SK-N-SH (cell line): ENCODE measurements around the gene ZIC2. TPM values are rescaled to one million over a fixed set of nuclear protein-coding genes. Genes with fewer than 3 reads are reported as not detected.

Experiments
- CTCF ChIA-PET: fragments of 300-600, 350-600 bp; formaldehyde crosslinking; extraction: SDS; loops from one replicate; lab custom pipeline; 2021; lab: Yijun Ruan, JAX
- POLR2A ChIA-PET: fragments of 350-600 bp; sonication (Branson Sonifier 250); formaldehyde crosslinking; extraction: SDS; loops from one replicate; lab custom pipeline; 2020; ENCODE audit warnings: antibody characterized with exemption, inconsistent platforms; lab: Yijun Ruan, JAX
- DNase-seq: peaks from one replicate; pipeline ENCODE4 v3.0.0; 2012
- H2AFZ ChIP-seq: fragments of 200-600 bp; sonication (generic); 2 replicates; pipeline ENCODE4 v1.8.1; 2016; ENCODE audit warnings: antibody characterized with exemption, mild to moderate bottlenecking, low read depth
- H3F3A ChIP-seq: fragments of 200-600 bp; sonication (generic); replicated peaks from 2 replicates; pipeline ENCODE3; 2016; ENCODE audit warnings: antibody characterized with exemption, mild to moderate bottlenecking; ENCODE audit not compliant: insufficient read depth
- H3K27ac ChIP-seq, 2 experiments: fragments of 200-500 bp in 1 of 2; fragments of 200-600 bp in 1 of 2; sonication (Bioruptor generic) in 1 of 2; sonication (generic), shearing (Covaris generic) in 1 of 2; 2 replicates each; pipeline versions ENCODE4 v1.5.1 to v1.6.1; 2014 to 2016; ENCODE audit warnings: low read depth in 2 of 2, inconsistent platforms in 1 of 2, low read length in 1 of 2, mild to moderate bottlenecking in 1 of 2, mixed read lengths in 1 of 2
- H3K27me3 ChIP-seq: fragments of 200-600 bp; sonication (generic), shearing (Covaris generic); 2 replicates; pipeline ENCODE4 v1.6.1; 2016; ENCODE audit warnings: mixed run types; ENCODE audit not compliant: insufficient read depth
- H3K36me3 ChIP-seq, 2 experiments: fragments of 200-500 bp in 1 of 2; fragments of 200-600 bp in 1 of 2; sonication (Bioruptor generic) in 1 of 2; sonication (generic) in 1 of 2; replicated peaks in 1 of 2; 2 replicates each; pipeline versions ENCODE3 to v1.5.1; 2014 to 2016; ENCODE audit warnings: low read length in 1 of 2, mild to moderate bottlenecking in 1 of 2; ENCODE audit not compliant: insufficient read depth in 2 of 2, control insufficient read depth in 1 of 2
- H3K4me1 ChIP-seq, 2 experiments: fragments of 200-500 bp in 1 of 2; fragments of 200-600 bp in 1 of 2; sonication (Bioruptor generic) in 1 of 2; sonication (generic), shearing (Covaris generic) in 1 of 2; 2 replicates each; pipeline versions ENCODE4 v1.5.1 to v1.6.1; 2014 to 2016; ENCODE audit warnings: low read depth in 1 of 2, low read length in 1 of 2, mixed run types in 1 of 2; ENCODE audit not compliant: insufficient read depth in 2 of 2, control insufficient read depth in 1 of 2
- H3K4me2 ChIP-seq: fragments of 200-600 bp; sonication (generic), shearing (Covaris generic); 2 replicates; pipeline ENCODE4 v1.6.1; 2017; ENCODE audit warnings: mixed run types
- H3K4me3 ChIP-seq, 2 experiments: fragments of 200-500 bp in 1 of 2; fragments of 200-600 bp in 1 of 2; sonication (Bioruptor generic) in 1 of 2; sonication (generic), shearing (Covaris generic) in 1 of 2; 2 replicates each; pipeline versions ENCODE4 v1.5.1 to v1.8.1; 2014 to 2016; ENCODE audit warnings: low read depth in 2 of 2, inconsistent platforms in 1 of 2, low read length in 1 of 2, mild to moderate bottlenecking in 1 of 2, mixed read lengths in 1 of 2, moderate library complexity in 1 of 2
- H3K79me2 ChIP-seq: fragments of 200-600 bp; sonication (generic); 2 replicates; pipeline ENCODE4 v1.8.1; 2017; ENCODE audit warnings: mild to moderate bottlenecking; ENCODE audit not compliant: insufficient read depth
- H3K9ac ChIP-seq: fragments of 200-600 bp; sonication (generic); 2 replicates; pipeline ENCODE4 v1.6.1; 2017; ENCODE audit warnings: mixed run types
- H3K9me2 ChIP-seq: fragments of 200-600 bp; sonication (generic); 2 replicates; pipeline ENCODE4 v1.6.1; 2017; ENCODE audit warnings: mixed run types
- H3K9me3 ChIP-seq: fragments of 200-600 bp; sonication (generic); 2 replicates; pipeline ENCODE4 v1.6.1; 2017; ENCODE audit warnings: mixed run types, mild to moderate bottlenecking, moderate library complexity
- H4K20me1 ChIP-seq: fragments of 200-600 bp; sonication (generic); 2 replicates; pipeline ENCODE4 v1.6.1; 2017; ENCODE audit warnings: mild to moderate bottlenecking, mixed run types; ENCODE audit not compliant: insufficient read depth
- EZH2phosphoT487 ChIP-seq: fragments of 200-600 bp; sonication (generic); IDR thresholded peaks from 2 replicates; pipeline ENCODE4 v1.6.1; 2017; ENCODE audit warnings: low read depth, mixed run types, mild to moderate bottlenecking, antibody characterized with exemption, moderate library complexity, borderline replicate concordance
- GABPA ChIP-seq: IDR thresholded peaks from 2 replicates; pipeline ENCODE4 v1.4.0; 2012; ENCODE audit warnings: low read depth, mild to moderate bottlenecking
- GATA2 ChIP-seq: sonication (generic); formaldehyde crosslinking; IDR thresholded peaks from 2 replicates; pipeline ENCODE4 v1.5.0; 2020; ENCODE audit warnings: mild to moderate bottlenecking, missing genetic modification reagents
- JUND ChIP-seq: IDR thresholded peaks from 2 replicates; pipeline ENCODE4 v1.4.0; 2012
- MEF2A ChIP-seq: IDR thresholded peaks from 2 replicates; pipeline ENCODE4 v1.4.0; 2012; ENCODE audit warnings: low read depth, borderline replicate concordance
- SMC3 ChIP-seq: IDR thresholded peaks from 2 replicates; pipeline ENCODE4 v1.6.1; 2012; ENCODE audit warnings: low read depth, low read length, improper control_type of control experiment
- TCF12 ChIP-seq: IDR thresholded peaks from 2 replicates; pipeline ENCODE4 v1.4.0; 2012
- WGBS: methylation state at CpG from one replicate; pipeline ENCODE4 v1.1.6; 2017; ENCODE audit warnings: low lambda C conversion rate; 5-methylcytosine and 5-hydroxymethylcytosine counted together
- polyA plus RNA-seq, 3 experiments: library from polyadenylated mRNA; depleted of rRNA; stranded (reverse); fragments of >200 nt; gene quantifications; 2 replicates each; pipeline ENCODE4 v1.2.3, GENCODE V29; 2012
- TF ChIP-seq, protein P1 (sequence below): IDR thresholded peaks from 2 replicates; pipeline ENCODE4 v1.4.0; 2012; ENCODE audit warnings: low read depth, borderline replicate concordance
- TF ChIP-seq, protein P2 (sequence below): IDR thresholded peaks from 2 replicates; pipeline ENCODE4 v1.6.1; 2012; ENCODE audit warnings: mild to moderate bottlenecking, low read depth, low read length, moderate library complexity
- TF ChIP-seq, protein P3 (sequence below): IDR thresholded peaks from 2 replicates; pipeline ENCODE4 v1.4.0; 2012; ENCODE audit warnings: low read depth, borderline replicate concordance
- TF ChIP-seq, protein P4 (sequence below): IDR thresholded peaks from 2 replicates; pipeline ENCODE4; 2012

Gene ZIC2
- polyA plus RNA-seq, 1 of the 3 experiments (the other 2 are of a cell fraction) = not detected

DNA sequence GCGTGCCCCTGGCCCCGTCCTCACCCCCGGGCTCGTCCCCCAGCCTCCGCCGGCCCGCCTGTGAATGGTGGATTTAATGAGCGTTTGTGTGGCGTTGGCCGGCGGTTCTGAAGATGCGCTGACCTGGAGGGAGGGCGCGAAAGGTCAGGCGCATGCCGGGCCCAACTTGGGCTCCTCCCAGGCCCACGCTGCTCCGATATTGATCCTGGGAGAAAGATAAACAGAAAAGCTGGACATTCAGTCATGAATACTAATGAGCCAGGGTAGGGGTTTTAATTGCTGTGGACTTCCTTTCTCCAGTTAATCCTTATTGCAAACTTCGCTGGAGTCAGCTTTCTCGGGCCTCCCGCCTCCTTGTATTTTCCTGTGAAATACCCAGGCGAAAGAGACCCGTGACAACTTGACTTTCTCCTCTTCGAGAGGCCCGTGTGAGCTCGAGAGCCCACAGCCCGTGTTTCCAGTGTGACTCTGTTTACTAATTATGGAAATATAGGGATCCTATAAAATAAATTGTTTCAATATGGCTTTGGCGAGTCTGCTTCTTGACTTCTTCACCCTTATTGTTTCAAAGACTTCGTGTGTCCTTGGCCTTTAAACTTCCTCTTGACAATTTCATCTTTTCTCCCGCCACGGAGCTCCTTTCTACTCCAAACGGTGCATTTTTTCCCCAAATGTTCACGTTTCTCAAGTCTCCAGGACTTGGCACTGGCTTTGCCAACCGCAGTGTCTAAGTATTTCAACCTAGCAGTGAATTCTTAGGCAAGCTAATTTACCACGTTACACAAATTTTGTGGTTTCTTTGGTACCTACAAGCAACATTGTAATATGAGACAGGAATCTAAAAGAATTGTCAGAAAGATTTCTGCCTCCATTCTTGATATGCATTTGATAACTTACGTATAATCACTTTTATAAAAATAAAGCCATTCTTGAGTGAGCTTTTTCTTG is 10.5 kb downstream of the ZIC2 start:
- ChIA-PET POLR2A (interaction anchor here (0.6 kb wide), 1 partner anchor 98 kb away, joined by 3 read pairs; no protein-coding TSS in a partner anchor), CTCF (interaction anchor here (0.9 to 1.7 kb wide), 7 partner anchors 76 to 523 kb away, joined by 3 to 8 read pairs (median 4); no protein-coding TSS in a partner anchor)

More for the DNA sequence above, 10.5 kb downstream of the ZIC2 start:
- H3K27ac ChIP-seq = no peak overlapping the region
- H4K20me1 ChIP-seq = peaks cover 12% of the 10 kb centered on the region; the same call in 1 of the 2 replicates
- no peak overlapping the region for H3K9ac ChIP-seq
- H3K4me2 ChIP-seq = no peak overlapping the region
- no peak overlapping the region for H2AFZ ChIP-seq
- TF ChIP-seq EZH2phosphoT487 (no peak), GATA2 (no peak), MEF2A (no peak), GABPA (no peak), JUND (no peak), SMC3 (no peak), TCF12 (no peak)
- TF ChIP-seq, protein P1, sequence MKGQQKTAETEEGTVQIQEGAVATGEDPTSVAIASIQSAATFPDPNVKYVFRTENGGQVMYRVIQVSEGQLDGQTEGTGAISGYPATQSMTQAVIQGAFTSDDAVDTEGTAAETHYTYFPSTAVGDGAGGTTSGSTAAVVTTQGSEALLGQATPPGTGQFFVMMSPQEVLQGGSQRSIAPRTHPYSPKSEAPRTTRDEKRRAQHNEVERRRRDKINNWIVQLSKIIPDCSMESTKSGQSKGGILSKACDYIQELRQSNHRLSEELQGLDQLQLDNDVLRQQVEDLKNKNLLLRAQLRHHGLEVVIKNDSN = no peak
- TF ChIP-seq, protein P2, sequence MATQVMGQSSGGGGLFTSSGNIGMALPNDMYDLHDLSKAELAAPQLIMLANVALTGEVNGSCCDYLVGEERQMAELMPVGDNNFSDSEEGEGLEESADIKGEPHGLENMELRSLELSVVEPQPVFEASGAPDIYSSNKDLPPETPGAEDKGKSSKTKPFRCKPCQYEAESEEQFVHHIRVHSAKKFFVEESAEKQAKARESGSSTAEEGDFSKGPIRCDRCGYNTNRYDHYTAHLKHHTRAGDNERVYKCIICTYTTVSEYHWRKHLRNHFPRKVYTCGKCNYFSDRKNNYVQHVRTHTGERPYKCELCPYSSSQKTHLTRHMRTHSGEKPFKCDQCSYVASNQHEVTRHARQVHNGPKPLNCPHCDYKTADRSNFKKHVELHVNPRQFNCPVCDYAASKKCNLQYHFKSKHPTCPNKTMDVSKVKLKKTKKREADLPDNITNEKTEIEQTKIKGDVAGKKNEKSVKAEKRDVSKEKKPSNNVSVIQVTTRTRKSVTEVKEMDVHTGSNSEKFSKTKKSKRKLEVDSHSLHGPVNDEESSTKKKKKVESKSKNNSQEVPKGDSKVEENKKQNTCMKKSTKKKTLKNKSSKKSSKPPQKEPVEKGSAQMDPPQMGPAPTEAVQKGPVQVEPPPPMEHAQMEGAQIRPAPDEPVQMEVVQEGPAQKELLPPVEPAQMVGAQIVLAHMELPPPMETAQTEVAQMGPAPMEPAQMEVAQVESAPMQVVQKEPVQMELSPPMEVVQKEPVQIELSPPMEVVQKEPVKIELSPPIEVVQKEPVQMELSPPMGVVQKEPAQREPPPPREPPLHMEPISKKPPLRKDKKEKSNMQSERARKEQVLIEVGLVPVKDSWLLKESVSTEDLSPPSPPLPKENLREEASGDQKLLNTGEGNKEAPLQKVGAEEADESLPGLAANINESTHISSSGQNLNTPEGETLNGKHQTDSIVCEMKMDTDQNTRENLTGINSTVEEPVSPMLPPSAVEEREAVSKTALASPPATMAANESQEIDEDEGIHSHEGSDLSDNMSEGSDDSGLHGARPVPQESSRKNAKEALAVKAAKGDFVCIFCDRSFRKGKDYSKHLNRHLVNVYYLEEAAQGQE = no peak
- TF ChIP-seq, protein P3, sequence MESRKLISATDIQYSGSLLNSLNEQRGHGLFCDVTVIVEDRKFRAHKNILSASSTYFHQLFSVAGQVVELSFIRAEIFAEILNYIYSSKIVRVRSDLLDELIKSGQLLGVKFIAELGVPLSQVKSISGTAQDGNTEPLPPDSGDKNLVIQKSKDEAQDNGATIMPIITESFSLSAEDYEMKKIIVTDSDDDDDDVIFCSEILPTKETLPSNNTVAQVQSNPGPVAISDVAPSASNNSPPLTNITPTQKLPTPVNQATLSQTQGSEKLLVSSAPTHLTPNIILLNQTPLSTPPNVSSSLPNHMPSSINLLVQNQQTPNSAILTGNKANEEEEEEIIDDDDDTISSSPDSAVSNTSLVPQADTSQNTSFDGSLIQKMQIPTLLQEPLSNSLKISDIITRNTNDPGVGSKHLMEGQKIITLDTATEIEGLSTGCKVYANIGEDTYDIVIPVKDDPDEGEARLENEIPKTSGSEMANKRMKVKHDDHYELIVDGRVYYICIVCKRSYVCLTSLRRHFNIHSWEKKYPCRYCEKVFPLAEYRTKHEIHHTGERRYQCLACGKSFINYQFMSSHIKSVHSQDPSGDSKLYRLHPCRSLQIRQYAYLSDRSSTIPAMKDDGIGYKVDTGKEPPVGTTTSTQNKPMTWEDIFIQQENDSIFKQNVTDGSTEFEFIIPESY = no peak
- TF ChIP-seq, protein P4, sequence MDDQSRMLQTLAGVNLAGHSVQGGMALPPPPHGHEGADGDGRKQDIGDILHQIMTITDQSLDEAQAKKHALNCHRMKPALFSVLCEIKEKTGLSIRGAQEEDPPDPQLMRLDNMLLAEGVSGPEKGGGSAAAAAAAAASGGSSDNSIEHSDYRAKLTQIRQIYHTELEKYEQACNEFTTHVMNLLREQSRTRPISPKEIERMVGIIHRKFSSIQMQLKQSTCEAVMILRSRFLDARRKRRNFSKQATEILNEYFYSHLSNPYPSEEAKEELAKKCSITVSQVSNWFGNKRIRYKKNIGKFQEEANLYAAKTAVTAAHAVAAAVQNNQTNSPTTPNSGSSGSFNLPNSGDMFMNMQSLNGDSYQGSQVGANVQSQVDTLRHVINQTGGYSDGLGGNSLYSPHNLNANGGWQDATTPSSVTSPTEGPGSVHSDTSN = no peak
- no peaks in the 10 kb centered on the region for H3K79me2 ChIP-seq
- H3K36me3 ChIP-seq = no peaks in the 10 kb centered on the region
- no peaks in the 10 kb centered on the region for H3K9me2 ChIP-seq
- H3K4me1 ChIP-seq = no peaks in the 10 kb centered on the region
- peaks cover 99% of the 10 kb centered on the region for H3K27me3 ChIP-seq
- WGBS = 16% methylated on average over 35 of the region's 36 CpGs
- peaks cover 6% of the 10 kb centered on the region for H3F3A ChIP-seq
- H3K9me3 ChIP-seq = no peaks in the 10 kb centered on the region
- DNase-seq = no peak
- no peak overlapping the region for H3K4me3 ChIP-seq
